Fibroblast of lung (primary cell): ENCODE results near the gene C1QTNF7.

Source experiments
- EZH2 ChIP-seq: IDR thresholded peaks from 2 replicates; pipeline ENCODE4 v1.5.1; 2012; ENCODE audit warnings: low read length, control low read depth, mild to moderate bottlenecking; ENCODE audit errors: missing control alignments
- TF ChIP-seq, protein P1 (sequence below), 2 donors: IDR thresholded peaks in 1 of 2; conservative IDR thresholded peaks in 1 of 2; 1 replicate in 1 of 2; 2 replicates in 1 of 2; pipeline ENCODE4 v1.5.1; 2011 to 2012; ENCODE audit warnings: low read length in 2 of 2, control low read depth in 1 of 2, inconsistent platforms in 1 of 2, low read depth in 1 of 2, mild to moderate bottlenecking in 1 of 2

- TF ChIP-seq EZH2: no peak
- TF ChIP-seq, protein P1, sequence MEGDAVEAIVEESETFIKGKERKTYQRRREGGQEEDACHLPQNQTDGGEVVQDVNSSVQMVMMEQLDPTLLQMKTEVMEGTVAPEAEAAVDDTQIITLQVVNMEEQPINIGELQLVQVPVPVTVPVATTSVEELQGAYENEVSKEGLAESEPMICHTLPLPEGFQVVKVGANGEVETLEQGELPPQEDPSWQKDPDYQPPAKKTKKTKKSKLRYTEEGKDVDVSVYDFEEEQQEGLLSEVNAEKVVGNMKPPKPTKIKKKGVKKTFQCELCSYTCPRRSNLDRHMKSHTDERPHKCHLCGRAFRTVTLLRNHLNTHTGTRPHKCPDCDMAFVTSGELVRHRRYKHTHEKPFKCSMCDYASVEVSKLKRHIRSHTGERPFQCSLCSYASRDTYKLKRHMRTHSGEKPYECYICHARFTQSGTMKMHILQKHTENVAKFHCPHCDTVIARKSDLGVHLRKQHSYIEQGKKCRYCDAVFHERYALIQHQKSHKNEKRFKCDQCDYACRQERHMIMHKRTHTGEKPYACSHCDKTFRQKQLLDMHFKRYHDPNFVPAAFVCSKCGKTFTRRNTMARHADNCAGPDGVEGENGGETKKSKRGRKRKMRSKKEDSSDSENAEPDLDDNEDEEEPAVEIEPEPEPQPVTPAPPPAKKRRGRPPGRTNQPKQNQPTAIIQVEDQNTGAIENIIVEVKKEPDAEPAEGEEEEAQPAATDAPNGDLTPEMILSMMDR (conservative IDR thresholded peaks at IDR 0.05 in 1 of 2, IDR thresholded peaks at IDR 0.05 in 1 of 2; ENCODE audit: low read depth in 1 of 2, low read length in 2 of 2): no peak
These were observed 17.2 kb downstream of the C1QTNF7 start for GRCh38 chr4:15444879-15445547.
